Neural cell (in vitro differentiated cells): ENCODE results near the gene CACNA1D. TPM values are rescaled to one million over a fixed set of nuclear protein-coding genes. Genes with fewer than 3 reads are reported as not detected.

Source experiments
- H2AFZ ChIP-seq: fragments of 200-600, 300-800 bp; sonication (generic), shearing (Covaris generic); 2 replicates; pipeline ENCODE4 v1.6.0; 2014; ENCODE audit warnings: low read depth, mild to moderate bottlenecking, antibody characterized with exemption, low read length, moderate library complexity
- H3F3A ChIP-seq: fragments of 200-600 bp; shearing (Covaris generic); 2 replicates; pipeline ENCODE4 v1.6.1; 2016; ENCODE audit warnings: mild to moderate bottlenecking, moderate library complexity, mixed read lengths, antibody characterized with exemption, low read length; ENCODE audit not compliant: insufficient read depth, poor library complexity, severe bottlenecking
- H3K27ac ChIP-seq: fragments of 200-600, 300-800 bp; sonication (generic), shearing (Covaris generic); 2 replicates; pipeline ENCODE4 v1.5.1; 2014; ENCODE audit warnings: mild to moderate bottlenecking, low read length, moderate library complexity
- H3K27me3 ChIP-seq: fragments of 300-800, 200-600 bp; sonication (generic), shearing (Covaris generic); 2 replicates; pipeline ENCODE4 v1.6.0; 2014; ENCODE audit warnings: mild to moderate bottlenecking, low read depth, low read length, moderate library complexity; ENCODE audit not compliant: insufficient read depth
- H3K36me3 ChIP-seq: fragments of 300-800, 200-600 bp; sonication (generic), shearing (Covaris generic); 2 replicates; pipeline ENCODE4 v1.5.1; 2014; ENCODE audit warnings: mild to moderate bottlenecking, antibody characterized with exemption, low read length, moderate library complexity; ENCODE audit not compliant: insufficient read depth
- H3K4me2 ChIP-seq: fragments of 300-800, 200-600 bp; sonication (generic), shearing (Covaris generic); 2 replicates; pipeline ENCODE4 v1.6.0; 2014; ENCODE audit warnings: mild to moderate bottlenecking, low read length
- H3K4me3 ChIP-seq: fragments of 300-800, 200-600 bp; sonication (generic), shearing (Covaris generic); 2 replicates; pipeline ENCODE4 v1.5.1; 2014; ENCODE audit warnings: mild to moderate bottlenecking, low read length, moderate library complexity
- H3K79me2 ChIP-seq: fragments of 200-600 bp; shearing (Covaris generic); replicated peaks from 2 replicates; pipeline ENCODE4 v1.6.0; 2014; ENCODE audit warnings: mild to moderate bottlenecking, low read length, moderate library complexity; ENCODE audit not compliant: insufficient read depth
- H3K9ac ChIP-seq: fragments of 300-800, 200-600 bp; sonication (generic), shearing (Covaris generic); 2 replicates; pipeline ENCODE4 v1.6.1; 2016; ENCODE audit warnings: mild to moderate bottlenecking, low read length, mixed read lengths
- H3K9me2 ChIP-seq: fragments of 200-600 bp; shearing (Covaris generic); 2 replicates; pipeline ENCODE4 v1.6.1; 2016; ENCODE audit warnings: mild to moderate bottlenecking, low read length, mixed read lengths; ENCODE audit not compliant: insufficient read depth
- H3K9me3 ChIP-seq: fragments of 200-600, 300-800 bp; sonication (generic), shearing (Covaris generic); 2 replicates; pipeline ENCODE4 v1.6.1; 2016; ENCODE audit warnings: mild to moderate bottlenecking, mixed run types, low read length, moderate library complexity, mixed read lengths
- H4K20me1 ChIP-seq: fragments of 200-600 bp; shearing (Covaris generic); 2 replicates; pipeline ENCODE4 v1.6.1; 2016; ENCODE audit warnings: mild to moderate bottlenecking, mixed run types; ENCODE audit not compliant: insufficient read depth
- CTCF ChIP-seq: fragments of 450-650 bp; IDR thresholded peaks from 2 replicates; pipeline ENCODE4 v1.5.1; 2014; ENCODE audit warnings: antibody characterized with exemption, mild to moderate bottlenecking, moderate library complexity; ENCODE audit not compliant: poor library complexity, severe bottlenecking
- EP300 ChIP-seq: fragments of 450-650 bp; conservative IDR thresholded peaks from 2 replicates; pipeline ENCODE4 v1.6.1; 2014; ENCODE audit warnings: antibody characterized with exemption, mild to moderate bottlenecking, moderate library complexity; ENCODE audit not compliant: poor library complexity, severe bottlenecking
- EZH2 ChIP-seq: fragments of 200-600, 300-800 bp; shearing (Covaris generic), sonication (generic); IDR thresholded peaks from 2 replicates; pipeline ENCODE4 v1.6.1; 2014; ENCODE audit warnings: antibody characterized with exemption, low read length, borderline replicate concordance, mild to moderate bottlenecking; ENCODE audit not compliant: insufficient read depth, poor library complexity, severe bottlenecking
- MXI1 ChIP-seq: fragments of 450-650 bp; conservative IDR thresholded peaks from 2 replicates; pipeline ENCODE4 v1.6.1; 2014; ENCODE audit warnings: antibody characterized with exemption, mild to moderate bottlenecking; ENCODE audit not compliant: poor library complexity, severe bottlenecking
- POLR2AphosphoS5 ChIP-seq: IDR thresholded peaks from 2 replicates; pipeline ENCODE4 v1.6.1; 2012
- RAD21 ChIP-seq: fragments of 450-650 bp; conservative IDR thresholded peaks from 2 replicates; pipeline ENCODE4 v1.6.1; 2014; ENCODE audit warnings: antibody characterized with exemption, mild to moderate bottlenecking, moderate library complexity
- REST ChIP-seq: IDR thresholded peaks from 2 replicates; pipeline ENCODE4 v1.6.1; 2012; ENCODE audit warnings: borderline replicate concordance
- SMC3 ChIP-seq: fragments of 450-650 bp; conservative IDR thresholded peaks from 2 replicates; pipeline ENCODE4 v1.6.1; 2014; ENCODE audit warnings: antibody characterized with exemption, mild to moderate bottlenecking, moderate library complexity; ENCODE audit not compliant: poor library complexity
- TAF1 ChIP-seq: IDR thresholded peaks from 2 replicates; pipeline ENCODE4 v1.6.1; 2012; ENCODE audit warnings: low read depth
- polyA plus RNA-seq: library from polyadenylated mRNA; depleted of rRNA; stranded (reverse); fragments of >200 nt; gene quantifications from 2 replicates; pipeline ENCODE4 v1.2.3, GENCODE V29; 2014

Gene CACNA1D
- polyA plus RNA-seq, 1 donor from 2014 or later, result 22.5 TPM

GRCh38 chr3:53671961-53672299, 177.5 kb downstream of the CACNA1D start:
- H2AFZ ChIP-seq, result no peak overlapping the region
- H3K9me3 ChIP-seq, result no peaks in the 10 kb centered on the region
- no peak overlapping the region for H3K27ac ChIP-seq
- H3K79me2 ChIP-seq, result no peaks in the 10 kb centered on the region
- no peak overlapping the region for H3K9ac ChIP-seq
- no peak overlapping the region for H3K4me3 ChIP-seq
- TF ChIP-seq POLR2AphosphoS5 (no peak), CTCF (no peak), MXI1 (no peak)
- no peaks in the 10 kb centered on the region for H3K9me2 ChIP-seq
- no peaks in the 10 kb centered on the region for H3F3A ChIP-seq
- no peaks in the 10 kb centered on the region for H4K20me1 ChIP-seq
- H3K36me3 ChIP-seq, result no peaks in the 10 kb centered on the region
- H3K4me2 ChIP-seq, result no peak overlapping the region
- no peaks in the 10 kb centered on the region for H3K27me3 ChIP-seq

- H3K4me2 ChIP-seq, result no peak overlapping the region
- H4K20me1 ChIP-seq, result no peaks in the 10 kb centered on the region
- no peaks in the 10 kb centered on the region for H3K79me2 ChIP-seq
- no peaks in the 10 kb centered on the region for H3K9me2 ChIP-seq
- H2AFZ ChIP-seq, result no peak overlapping the region
- H3K9me3 ChIP-seq, result no peaks in the 10 kb centered on the region
- H3K27ac ChIP-seq, result no peak overlapping the region
- TF ChIP-seq POLR2AphosphoS5 (no peak), TAF1 (no peak), EP300 (no peak), CTCF (no peak), EZH2 (no peak), REST (no peak), SMC3 (no peak), RAD21 (no peak), MXI1 (no peak)
- no peaks in the 10 kb centered on the region for H3F3A ChIP-seq
- H3K4me3 ChIP-seq, result no peak overlapping the region
- no peaks in the 10 kb centered on the region for H3K36me3 ChIP-seq
- H3K27me3 ChIP-seq, result no peaks in the 10 kb centered on the region
- H3K9ac ChIP-seq, result no peak overlapping the region
Measured at GRCh38 chr3:53672981-53673380, 178.6 kb downstream of the CACNA1D start.
